ENCODE data around the gene MTA1. TPM values are rescaled to one million over a fixed set of nuclear protein-coding genes. Genes with fewer than 3 reads are reported as not detected.

The MTA1 gene
- total RNA-seq, 2 donors from 2014 or later, result 77.2 to 84.1 TPM

GRCh38 chr14:105377555-105378182, 42.0 kb upstream of the MTA1 start:
- H3K36me3 ChIP-seq, result peaks cover 19% of the 10 kb centered on the region
- H3K27ac ChIP-seq, result no peak overlapping the region
- no peaks in the 10 kb centered on the region for H3K27me3 ChIP-seq (replicated peaks; ENCODE audit: insufficient read depth)
- no peaks in the 10 kb centered on the region for H3K9me3 ChIP-seq
- no peaks in the 10 kb centered on the region for H3K4me1 ChIP-seq (ENCODE audit: control insufficient read depth in 1 of 2, low read depth in 2 of 2)
- no peak for DNase-seq (ENCODE audit: low spot score)
- ATAC-seq (ENCODE audit: insufficient number of reproducible peaks, low FRiP score, low read depth), result no peak
- no peak overlapping the region for H3K4me3 ChIP-seq
- TF ChIP-seq, protein P1, sequence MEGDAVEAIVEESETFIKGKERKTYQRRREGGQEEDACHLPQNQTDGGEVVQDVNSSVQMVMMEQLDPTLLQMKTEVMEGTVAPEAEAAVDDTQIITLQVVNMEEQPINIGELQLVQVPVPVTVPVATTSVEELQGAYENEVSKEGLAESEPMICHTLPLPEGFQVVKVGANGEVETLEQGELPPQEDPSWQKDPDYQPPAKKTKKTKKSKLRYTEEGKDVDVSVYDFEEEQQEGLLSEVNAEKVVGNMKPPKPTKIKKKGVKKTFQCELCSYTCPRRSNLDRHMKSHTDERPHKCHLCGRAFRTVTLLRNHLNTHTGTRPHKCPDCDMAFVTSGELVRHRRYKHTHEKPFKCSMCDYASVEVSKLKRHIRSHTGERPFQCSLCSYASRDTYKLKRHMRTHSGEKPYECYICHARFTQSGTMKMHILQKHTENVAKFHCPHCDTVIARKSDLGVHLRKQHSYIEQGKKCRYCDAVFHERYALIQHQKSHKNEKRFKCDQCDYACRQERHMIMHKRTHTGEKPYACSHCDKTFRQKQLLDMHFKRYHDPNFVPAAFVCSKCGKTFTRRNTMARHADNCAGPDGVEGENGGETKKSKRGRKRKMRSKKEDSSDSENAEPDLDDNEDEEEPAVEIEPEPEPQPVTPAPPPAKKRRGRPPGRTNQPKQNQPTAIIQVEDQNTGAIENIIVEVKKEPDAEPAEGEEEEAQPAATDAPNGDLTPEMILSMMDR (IDR thresholded peaks at IDR 0.05), result no peak

GRCh38 chr14:105378199-105378598, 41.4 kb upstream of the MTA1 start:
- Histone ChIP-seq H3K27ac (no peak overlapping the region), H3K36me3 (peaks cover 24% of the 10 kb centered on the region), H3K27me3 (replicated peaks; ENCODE audit: insufficient read depth) (no peaks in the 10 kb centered on the region), H3K4me3 (no peak overlapping the region), H3K9me3 (no peaks in the 10 kb centered on the region), H3K4me1 (ENCODE audit: control insufficient read depth in 1 of 2, low read depth in 2 of 2) (no peaks in the 10 kb centered on the region)
- TF ChIP-seq, protein P1 (IDR thresholded peaks at IDR 0.05), result no peak
- no peak for DNase-seq (ENCODE audit: low spot score)
- no peak for ATAC-seq (ENCODE audit: insufficient number of reproducible peaks, low FRiP score, low read depth)

DNA sequence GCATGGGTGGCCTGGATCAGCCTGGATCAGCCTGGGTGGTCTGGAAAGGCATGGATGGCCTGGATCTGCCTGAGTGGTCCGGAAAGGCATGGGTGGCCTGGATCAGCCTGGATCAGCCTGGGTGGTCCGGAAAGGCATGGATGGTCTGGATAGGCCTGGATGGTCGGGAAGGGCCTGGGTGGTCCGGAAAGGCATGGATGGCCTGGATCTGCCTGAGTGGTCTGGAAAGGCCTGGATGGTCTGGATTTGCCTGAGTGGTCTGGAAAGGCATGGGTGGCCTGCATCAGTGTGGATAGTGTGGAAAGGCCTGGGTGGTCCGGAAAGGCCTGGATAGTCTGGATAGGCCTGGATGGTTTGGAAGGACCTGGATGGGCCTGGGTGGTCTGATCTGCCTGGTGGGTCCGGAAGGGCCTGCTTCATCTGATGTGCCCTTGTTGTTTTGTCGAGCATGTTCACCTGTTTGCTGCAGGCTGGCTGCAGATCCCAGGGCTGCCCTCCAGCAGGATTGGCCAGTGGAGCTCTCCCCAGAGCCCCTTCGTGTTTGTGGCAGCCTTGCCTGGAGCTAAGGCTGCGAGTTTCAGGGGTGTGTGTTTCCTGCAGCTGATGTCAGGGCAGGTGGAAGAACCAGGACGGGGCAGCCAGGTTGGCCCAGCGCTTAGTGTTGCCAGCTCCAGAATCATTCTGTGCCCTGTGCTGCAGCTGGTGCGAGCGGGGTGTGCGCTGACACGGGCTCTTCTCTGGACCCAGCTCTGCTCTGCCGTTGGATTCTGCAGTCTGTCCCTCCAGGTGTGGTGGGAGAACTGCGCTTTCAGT, 40.5 kb upstream of the MTA1 start:
- Histone ChIP-seq H3K27ac (no peak overlapping the region), H3K36me3 (peaks cover 31% of the 10 kb centered on the region), H3K4me3 (no peak overlapping the region), H3K4me1 (ENCODE audit: control insufficient read depth in 1 of 2, low read depth in 2 of 2) (no peaks in the 10 kb centered on the region), H3K9me3 (no peaks in the 10 kb centered on the region), H3K27me3 (replicated peaks; ENCODE audit: insufficient read depth) (no peaks in the 10 kb centered on the region)
- no peak for ATAC-seq (ENCODE audit: insufficient number of reproducible peaks, low FRiP score, low read depth)
- TF ChIP-seq, protein P1 (IDR thresholded peaks at IDR 0.05), result no peak
- no peak for DNase-seq (ENCODE audit: low spot score)

GRCh38 chr14:105379946-105380345, 39.7 kb upstream of the MTA1 start:
- Histone ChIP-seq H3K27ac (no peak overlapping the region), H3K4me1 (ENCODE audit: control insufficient read depth in 1 of 2, low read depth in 2 of 2) (no peaks in the 10 kb centered on the region), H3K36me3 (peaks cover 40% of the 10 kb centered on the region), H3K9me3 (no peaks in the 10 kb centered on the region), H3K4me3 (no peak overlapping the region), H3K27me3 (replicated peaks; ENCODE audit: insufficient read depth) (no peaks in the 10 kb centered on the region)
- ATAC-seq (ENCODE audit: insufficient number of reproducible peaks, low FRiP score, low read depth), result no peak
- TF ChIP-seq, protein P1 (IDR thresholded peaks at IDR 0.05), result no peak
- DNase-seq (ENCODE audit: low spot score), result no peak

- no peaks in the 10 kb centered on the region for H3K27me3 ChIP-seq (replicated peaks; ENCODE audit: insufficient read depth)
- H3K9me3 ChIP-seq, result no peaks in the 10 kb centered on the region
- H3K4me3 ChIP-seq, result no peak overlapping the region
- DNase-seq (ENCODE audit: low spot score) (no peak), ATAC-seq (ENCODE audit: insufficient number of reproducible peaks, low FRiP score, low read depth) (no peak)
- H3K4me1 ChIP-seq (ENCODE audit: control insufficient read depth in 1 of 2, low read depth in 2 of 2), result no peaks in the 10 kb centered on the region
- no peak overlapping the region for H3K27ac ChIP-seq
- peaks cover 47% of the 10 kb centered on the region for H3K36me3 ChIP-seq
- TF ChIP-seq, protein P1 (IDR thresholded peaks at IDR 0.05), result no peak
Observed at GRCh38 chr14:105380756-105381155, 38.9 kb upstream of the MTA1 start.
